Transverse colon (tissue), 4 donors: Measurements from ENCODE around the gene STARD13.

Source experiments
- EP300 ChIP-seq: sonication (generic); formaldehyde crosslinking; IDR thresholded peaks from one replicate; pipeline ENCODE4 v1.6.1; 2017; ENCODE audit warnings: antibody characterized with exemption, low read depth
- POLR2AphosphoS5 ChIP-seq, 3 donors: sonication (generic); formaldehyde crosslinking; IDR thresholded peaks; one replicate each; pipeline ENCODE4 v1.6.1; 2016; ENCODE audit warnings: antibody characterized with exemption in 3 of 3
- TF ChIP-seq, protein P1 (sequence below), 5 experiments: fragments of 200-600 bp in 3 of 5; fragments of 450-650 bp in 2 of 5; sonication (generic) in 3 of 5; IDR thresholded peaks; 1 replicate in 2 of 5; 2 replicates in 3 of 5; pipeline ENCODE4 v1.5.1; 2016 to 2017; ENCODE audit warnings: antibody characterized with exemption in 5 of 5, inconsistent platforms in 3 of 5, mild to moderate bottlenecking in 2 of 5, moderate library complexity in 1 of 5

DNA sequence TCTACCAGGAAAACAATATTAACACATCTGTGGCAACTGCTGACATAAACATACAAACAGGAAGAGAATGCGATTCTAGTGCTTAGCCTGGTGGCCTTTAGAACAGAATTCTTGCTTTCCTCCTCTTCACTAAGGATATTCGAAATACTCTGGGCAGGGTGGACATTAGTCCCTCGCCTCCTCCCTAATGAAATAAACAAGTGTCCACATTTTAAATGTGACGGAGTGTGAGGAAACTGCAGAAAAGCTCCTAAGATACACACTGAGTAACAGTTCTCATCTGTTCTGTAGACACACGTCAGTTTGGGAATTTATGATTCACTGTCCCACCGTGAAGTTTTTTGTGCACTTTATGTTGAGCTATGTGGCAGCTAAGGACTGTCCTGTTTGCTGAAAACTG is 639 bp downstream of the STARD13 start:
- TF ChIP-seq, protein P1, sequence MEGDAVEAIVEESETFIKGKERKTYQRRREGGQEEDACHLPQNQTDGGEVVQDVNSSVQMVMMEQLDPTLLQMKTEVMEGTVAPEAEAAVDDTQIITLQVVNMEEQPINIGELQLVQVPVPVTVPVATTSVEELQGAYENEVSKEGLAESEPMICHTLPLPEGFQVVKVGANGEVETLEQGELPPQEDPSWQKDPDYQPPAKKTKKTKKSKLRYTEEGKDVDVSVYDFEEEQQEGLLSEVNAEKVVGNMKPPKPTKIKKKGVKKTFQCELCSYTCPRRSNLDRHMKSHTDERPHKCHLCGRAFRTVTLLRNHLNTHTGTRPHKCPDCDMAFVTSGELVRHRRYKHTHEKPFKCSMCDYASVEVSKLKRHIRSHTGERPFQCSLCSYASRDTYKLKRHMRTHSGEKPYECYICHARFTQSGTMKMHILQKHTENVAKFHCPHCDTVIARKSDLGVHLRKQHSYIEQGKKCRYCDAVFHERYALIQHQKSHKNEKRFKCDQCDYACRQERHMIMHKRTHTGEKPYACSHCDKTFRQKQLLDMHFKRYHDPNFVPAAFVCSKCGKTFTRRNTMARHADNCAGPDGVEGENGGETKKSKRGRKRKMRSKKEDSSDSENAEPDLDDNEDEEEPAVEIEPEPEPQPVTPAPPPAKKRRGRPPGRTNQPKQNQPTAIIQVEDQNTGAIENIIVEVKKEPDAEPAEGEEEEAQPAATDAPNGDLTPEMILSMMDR (IDR thresholded peaks at IDR 0.05): no peak
- TF ChIP-seq POLR2AphosphoS5 (IDR thresholded peaks at IDR 0.05) (peak in 1 of 3 donors; percentile 13), EP300 (no peak)
